Astrocyte (in vitro differentiated cells and primary cell): ENCODE measurements around the gene UGCG.

Experiments used
- CTCF ChIP-seq: IDR thresholded peaks from 2 replicates; pipeline ENCODE4 v1.5.1; 2011; ENCODE audit warnings: low read depth, mild to moderate bottlenecking, inconsistent platforms, low read length, moderate library complexity; ENCODE audit not compliant: insufficient read depth
- EZH2 ChIP-seq: IDR thresholded peaks from 2 replicates; pipeline ENCODE4 v1.6.1; 2012; ENCODE audit warnings: mild to moderate bottlenecking, low read length, inconsistent platforms; ENCODE audit not compliant: insufficient read depth

- TF ChIP-seq EZH2 (no peak), CTCF (no peak)
Observed at GRCh38 chr9:111913159-111913558, 16.5 kb downstream of the UGCG start.
